KG1 (cell line): ENCODE data around the gene TMEM272.

ENCODE experiments used
- DNase-seq: peaks from one replicate; lab custom pipeline; 2025; lab: John Stamatoyannopoulos, UW

Gene TMEM272

GRCh38 chr13:51804295-51805172 is 40.4 kb downstream of the TMEM272 start:
- no peak for DNase-seq

GRCh38 chr13:51803422-51804294 is 41.3 kb downstream of the TMEM272 start, which contains the start of gene DHRS12:
TSS of gene DHRS12 (minus strand) at chr13:51804163. CDS start at chr13:51799659, 4,504 bp downstream.
- DNase-seq, result peak; percentile 83

DNA sequence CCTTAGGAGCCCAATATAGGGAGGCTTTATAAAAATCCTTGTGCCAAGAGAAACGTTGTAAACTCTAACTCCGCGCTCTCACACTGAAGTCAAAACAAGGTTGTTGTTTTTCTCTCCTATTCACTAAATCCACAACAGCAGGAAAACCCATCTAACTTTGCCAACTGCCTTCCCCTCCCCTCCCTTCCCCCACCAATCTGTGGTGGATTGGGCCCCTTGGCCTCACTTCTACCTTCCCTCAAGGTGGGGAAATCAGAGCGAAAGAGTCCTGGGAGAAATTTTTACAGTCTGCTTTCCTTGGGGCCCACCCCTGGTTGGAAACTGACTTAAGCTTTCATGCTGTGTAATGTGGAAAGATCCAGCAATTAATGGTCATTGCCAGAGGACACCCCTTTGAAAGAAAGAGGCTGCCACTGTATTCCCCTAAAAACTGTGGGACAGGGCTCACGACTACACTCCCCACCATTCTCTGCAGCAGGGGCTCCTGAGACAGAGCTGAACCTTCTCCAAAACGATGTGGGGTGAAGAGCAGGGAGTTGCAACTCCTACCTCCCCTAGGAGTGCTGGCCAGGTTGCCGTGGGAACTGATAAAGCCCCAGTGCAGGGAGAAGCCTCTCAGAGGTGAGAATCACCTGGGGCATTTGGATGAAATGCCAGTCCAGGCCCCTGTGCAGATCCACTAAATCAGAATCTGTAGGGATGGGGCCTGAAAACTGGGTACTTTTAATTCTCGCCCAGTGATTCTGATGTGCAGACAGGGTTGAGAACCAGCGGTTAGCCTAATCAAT is 42.2 kb downstream of the TMEM272 start:
- DNase-seq, result no peak

DNA sequence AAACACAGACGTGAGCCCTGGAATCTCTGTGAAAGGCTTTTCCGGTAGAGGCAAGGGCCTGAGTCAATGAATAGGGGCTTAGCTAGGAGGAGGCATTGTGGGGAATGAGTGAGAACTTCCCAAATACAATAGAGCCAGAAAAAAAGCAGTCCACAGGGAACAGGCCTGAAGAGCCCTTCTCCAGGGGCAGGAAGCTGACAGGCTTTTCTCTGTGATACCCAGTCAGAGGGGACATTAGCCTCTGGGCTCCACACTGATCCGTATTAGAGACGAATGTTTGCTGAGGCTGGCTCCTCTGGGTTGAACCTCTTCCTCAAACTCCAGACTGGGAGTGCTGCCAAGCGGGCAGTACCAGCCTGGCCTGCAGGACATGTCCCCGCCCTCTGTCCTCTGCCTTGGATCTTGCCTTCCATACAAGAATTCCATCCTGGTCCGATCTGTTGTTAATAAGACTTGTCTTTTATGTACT is 43.3 kb downstream of the TMEM272 start:
- DNase-seq, result no peak

DNA sequence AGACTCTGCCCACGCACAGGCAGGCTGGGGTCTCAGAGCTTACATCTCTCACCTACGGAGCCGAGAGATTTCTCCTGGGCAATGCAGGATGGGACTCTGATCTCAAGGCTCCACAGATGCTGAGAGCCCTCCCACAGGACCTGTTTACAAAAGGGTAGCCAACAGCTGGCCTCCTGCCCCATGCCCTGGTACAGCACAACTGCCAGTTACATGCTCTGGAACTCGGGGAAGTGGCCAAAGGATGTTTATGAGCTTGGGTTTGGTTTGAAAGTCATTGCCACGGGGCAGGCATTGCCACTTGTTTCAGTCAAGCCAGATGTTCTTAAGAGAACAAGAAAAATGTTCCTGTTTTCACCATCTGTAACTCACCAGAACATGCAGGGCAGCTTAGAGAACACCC is 44.5 kb downstream of the TMEM272 start:
- no peak for DNase-seq

- no peak for DNase-seq
Observed at GRCh38 chr13:51799261-51799660, 45.7 kb downstream of the TMEM272 start.

- DNase-seq, result peak; percentile 14
Observed at GRCh38 chr13:51797664-51798488, 47.1 kb downstream of the TMEM272 start.

- DNase-seq, result no peak
Observed at GRCh38 chr13:51796546-51796945, 48.4 kb downstream of the TMEM272 start.

GRCh38 chr13:51795419-51795818 is 49.6 kb downstream of the TMEM272 start:
- no peak for DNase-seq

DNA sequence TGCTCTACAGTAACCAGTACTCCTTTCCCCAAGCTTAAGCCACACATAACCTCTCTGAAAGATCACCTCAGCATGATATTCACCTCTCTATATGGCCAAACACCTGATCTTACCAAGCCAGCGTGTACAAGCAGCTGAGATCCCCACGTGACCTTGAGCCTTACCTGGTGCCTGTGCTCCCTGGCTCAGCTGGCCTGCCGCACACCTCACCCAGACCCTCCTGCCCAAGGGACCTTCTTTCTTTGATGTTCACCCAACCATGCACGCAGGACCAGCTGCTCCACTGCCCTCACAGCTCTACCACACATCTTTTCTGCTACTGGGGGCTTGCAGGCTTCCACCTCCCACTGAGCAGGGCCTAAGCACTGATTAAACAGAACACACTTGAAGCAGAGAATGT is 50.0 kb downstream of the TMEM272 start:
- DNase-seq, result no peak

GRCh38 chr13:51793570-51794271 is 51.3 kb downstream of the TMEM272 start:
- DNase-seq, result peak; percentile 86

- no peak for DNase-seq
Observed at GRCh38 chr13:51786425-51787265, 58.3 kb downstream of the TMEM272 start.

GRCh38 chr13:51785712-51786424 is 59.1 kb downstream of the TMEM272 start:
- DNase-seq, result no peak

- no peak for DNase-seq
Observed at GRCh38 chr13:51784097-51784496, 60.9 kb downstream of the TMEM272 start.

GRCh38 chr13:51783428-51784094 is 61.4 kb downstream of the TMEM272 start:
- no peak for DNase-seq

- no peak for DNase-seq
Observed at GRCh38 chr13:51782026-51782710, 62.8 kb downstream of the TMEM272 start.

- DNase-seq, result no peak
Observed at GRCh38 chr13:51781246-51782022, 63.5 kb downstream of the TMEM272 start.
